VCaP (cell line): ENCODE results near the gene IGFL1.

ENCODE experiments used
- H3K27ac ChIP-seq: fragments of 450-650 bp; 2 replicates; pipeline ENCODE4 v1.5.1; 2017
- TF ChIP-seq, protein P1 (sequence below): fragments of 450-650 bp; conservative IDR thresholded peaks from 2 replicates; pipeline ENCODE4 v1.5.1; 2017; ENCODE audit warnings: mild to moderate bottlenecking, moderate library complexity

The IGFL1 gene

GRCh38 chr19:46196410-46197124 is 33.0 kb upstream of the IGFL1 start:
- no peak overlapping the region for H3K27ac ChIP-seq
- TF ChIP-seq, protein P1, sequence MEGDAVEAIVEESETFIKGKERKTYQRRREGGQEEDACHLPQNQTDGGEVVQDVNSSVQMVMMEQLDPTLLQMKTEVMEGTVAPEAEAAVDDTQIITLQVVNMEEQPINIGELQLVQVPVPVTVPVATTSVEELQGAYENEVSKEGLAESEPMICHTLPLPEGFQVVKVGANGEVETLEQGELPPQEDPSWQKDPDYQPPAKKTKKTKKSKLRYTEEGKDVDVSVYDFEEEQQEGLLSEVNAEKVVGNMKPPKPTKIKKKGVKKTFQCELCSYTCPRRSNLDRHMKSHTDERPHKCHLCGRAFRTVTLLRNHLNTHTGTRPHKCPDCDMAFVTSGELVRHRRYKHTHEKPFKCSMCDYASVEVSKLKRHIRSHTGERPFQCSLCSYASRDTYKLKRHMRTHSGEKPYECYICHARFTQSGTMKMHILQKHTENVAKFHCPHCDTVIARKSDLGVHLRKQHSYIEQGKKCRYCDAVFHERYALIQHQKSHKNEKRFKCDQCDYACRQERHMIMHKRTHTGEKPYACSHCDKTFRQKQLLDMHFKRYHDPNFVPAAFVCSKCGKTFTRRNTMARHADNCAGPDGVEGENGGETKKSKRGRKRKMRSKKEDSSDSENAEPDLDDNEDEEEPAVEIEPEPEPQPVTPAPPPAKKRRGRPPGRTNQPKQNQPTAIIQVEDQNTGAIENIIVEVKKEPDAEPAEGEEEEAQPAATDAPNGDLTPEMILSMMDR: no peak

DNA sequence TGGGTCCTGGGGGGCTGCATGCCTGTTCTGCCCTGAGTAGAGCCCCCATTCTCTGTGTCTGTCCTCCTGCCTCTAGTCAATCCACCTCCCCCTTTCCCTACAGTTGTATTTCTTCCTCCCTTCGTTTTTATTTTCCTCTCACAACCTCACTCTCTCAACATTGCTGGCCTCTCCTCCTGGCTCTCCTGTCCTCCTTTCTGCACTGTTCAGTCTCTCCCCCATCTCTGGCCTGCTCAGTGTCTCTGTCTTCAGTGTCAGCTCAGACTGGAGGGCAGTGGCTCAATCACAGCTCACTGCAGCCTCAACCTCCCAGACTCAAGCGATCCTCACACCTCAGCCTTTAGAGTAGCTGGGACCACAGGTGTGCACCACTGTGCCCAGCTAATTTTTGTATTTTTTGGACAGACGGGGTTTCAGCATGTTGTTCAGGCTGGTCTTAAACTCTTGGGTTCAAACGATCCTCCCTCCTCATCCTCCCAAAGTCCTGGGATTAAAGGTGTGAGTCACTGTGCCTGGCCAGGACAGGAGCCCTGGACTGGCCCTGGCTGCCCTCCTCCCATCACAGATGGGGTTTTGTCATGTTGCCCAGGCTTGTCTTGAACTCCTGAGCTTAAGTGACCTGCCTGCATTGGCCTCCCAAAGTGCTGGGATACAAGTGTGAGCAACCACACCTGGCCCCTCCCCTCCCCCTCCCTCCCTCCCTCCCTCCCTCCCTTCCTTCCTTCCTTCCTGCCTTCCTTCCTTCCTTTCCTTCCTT is 32.0 kb upstream of the IGFL1 start:
- no peak overlapping the region for H3K27ac ChIP-seq
- TF ChIP-seq, protein P1: no peak

DNA sequence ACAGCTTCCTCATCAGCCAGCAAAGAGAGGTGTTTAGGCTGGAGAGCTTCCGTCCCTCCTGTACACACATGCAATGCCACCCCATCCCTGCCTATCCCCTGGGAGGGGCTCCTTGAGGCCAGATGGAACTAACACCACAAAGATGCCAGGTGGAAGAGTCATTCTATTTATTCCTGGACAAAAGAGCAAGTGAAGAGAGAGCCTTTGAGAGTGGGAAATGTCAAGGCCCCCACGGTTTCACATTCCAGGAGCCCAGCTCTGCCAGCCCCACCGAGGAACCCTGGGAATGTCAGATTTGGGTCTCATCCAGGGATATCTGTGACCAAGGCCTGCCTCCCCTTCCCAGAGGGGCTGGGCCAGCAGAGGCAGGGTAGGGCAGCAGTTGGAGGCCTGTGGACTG is 30.8 kb upstream of the IGFL1 start:
- TF ChIP-seq, protein P1: no peak
- no peak overlapping the region for H3K27ac ChIP-seq

DNA sequence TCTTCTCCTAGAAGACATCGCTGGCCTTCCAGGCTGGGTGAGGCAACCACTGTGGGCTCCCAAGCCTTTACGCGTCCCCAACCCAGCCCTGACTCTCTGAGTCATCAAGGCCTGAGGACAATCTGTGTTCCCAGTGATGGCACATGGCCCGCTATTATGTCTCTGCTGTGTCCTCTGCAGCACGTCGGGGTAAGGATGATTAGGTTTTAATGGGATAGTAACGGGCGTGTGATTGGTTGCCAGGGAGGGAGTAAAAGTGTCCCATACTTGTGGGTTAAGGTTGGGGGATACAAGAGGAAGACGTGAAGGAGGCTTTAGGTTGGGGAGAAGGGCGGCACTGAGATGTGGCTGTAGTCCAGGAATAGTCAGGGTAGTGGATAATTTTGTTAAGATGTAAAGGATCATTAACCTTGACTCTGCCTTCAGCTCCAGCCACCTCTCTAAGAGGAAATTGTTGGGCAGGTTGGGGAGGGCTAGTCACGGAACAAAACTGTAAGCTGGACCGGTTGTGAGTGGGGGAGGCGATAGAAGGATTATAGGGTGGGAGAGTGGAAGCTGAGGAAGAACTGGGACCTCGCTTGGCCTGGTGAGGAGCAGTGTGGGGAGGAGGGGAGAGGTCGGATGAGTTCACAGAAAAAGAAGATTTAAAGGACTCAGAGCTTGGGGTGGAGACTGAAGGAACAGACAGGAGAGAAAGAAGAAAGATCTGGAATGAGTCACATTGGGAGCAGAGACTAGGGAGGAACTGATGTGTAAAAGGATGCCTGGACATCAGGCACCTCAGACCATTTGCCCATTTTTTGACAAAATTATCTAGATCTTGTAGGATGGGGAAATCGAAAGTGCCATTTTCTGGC is 27.9 kb upstream of the IGFL1 start:
- TF ChIP-seq, protein P1: no peak
- H3K27ac ChIP-seq: no peak overlapping the region

GRCh38 chr19:46202426-46202825 is 27.1 kb upstream of the IGFL1 start:
- TF ChIP-seq, protein P1: no peak
- no peak overlapping the region for H3K27ac ChIP-seq

- TF ChIP-seq, protein P1: no peak
- no peak overlapping the region for H3K27ac ChIP-seq
Measured at GRCh38 chr19:46202872-46203860, 26.4 kb upstream of the IGFL1 start.
